Measurements from ENCODE around the gene CCDC171. TPM values are rescaled to one million over a fixed set of nuclear protein-coding genes. Genes with fewer than 3 reads are reported as not detected.

The CCDC171 gene
- total RNA-seq, 1 experiment from 2014 or later = 1.6 TPM

DNA sequence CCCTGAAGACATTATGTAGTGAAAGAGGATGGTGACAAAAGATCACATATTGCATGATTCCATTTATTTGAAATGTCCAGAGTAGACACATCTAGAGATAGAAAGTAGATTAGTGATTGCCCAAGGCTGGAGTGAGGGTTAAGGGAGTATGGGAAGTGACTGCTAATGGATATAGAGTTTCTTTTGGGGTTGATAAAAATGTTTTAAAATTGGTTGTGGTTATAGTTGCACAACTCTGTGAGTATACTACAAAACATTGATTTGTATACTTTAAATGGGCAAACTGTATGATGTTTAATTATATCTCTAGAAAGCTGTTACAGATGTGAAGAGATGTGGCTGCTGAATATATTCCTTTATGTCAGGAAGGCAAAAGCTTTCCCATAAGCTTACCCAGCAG, 202.8 kb downstream of the CCDC171 start:
- Histone ChIP-seq H3K27me3 (replicated peaks; ENCODE audit: control insufficient read depth, insufficient read depth, low read length) (no peaks in the 10 kb centered on the region), H3K9me3 (no peaks in the 10 kb centered on the region), H3K36me3 (ENCODE audit: control insufficient read depth, insufficient read depth, low read length) (no peaks in the 10 kb centered on the region), H3K4me3 (ENCODE audit: low read depth, low read length) (no peak overlapping the region), H3K4me1 (no peaks in the 10 kb centered on the region)
- ChIA-PET POLR2A (no interaction called here), CTCF (no interaction called here)
- no TSS peak for BruUV-seq (replicated peaks)
- Mint-ChIP-seq H3K4me1 (ENCODE audit: low read depth, unreplicated experiment) (no peaks in the 10 kb centered on the region), H3K4me3 (ENCODE audit: unreplicated experiment) (no peak overlapping the region), H3K27ac (ENCODE audit: unreplicated experiment) (no peak overlapping the region), H3K9me3 (ENCODE audit: unreplicated experiment) (no peaks in the 10 kb centered on the region), H3K27me3 (ENCODE audit: insufficient read depth, unreplicated experiment) (no peaks in the 10 kb centered on the region), H3K36me3 (ENCODE audit: insufficient read depth, unreplicated experiment) (no peaks in the 10 kb centered on the region)
- intact Hi-C loops (cut with micrococcal nuclease; ENCODE audit: unreplicated experiment) = no loop called here
- TF ChIP-seq, protein P1, sequence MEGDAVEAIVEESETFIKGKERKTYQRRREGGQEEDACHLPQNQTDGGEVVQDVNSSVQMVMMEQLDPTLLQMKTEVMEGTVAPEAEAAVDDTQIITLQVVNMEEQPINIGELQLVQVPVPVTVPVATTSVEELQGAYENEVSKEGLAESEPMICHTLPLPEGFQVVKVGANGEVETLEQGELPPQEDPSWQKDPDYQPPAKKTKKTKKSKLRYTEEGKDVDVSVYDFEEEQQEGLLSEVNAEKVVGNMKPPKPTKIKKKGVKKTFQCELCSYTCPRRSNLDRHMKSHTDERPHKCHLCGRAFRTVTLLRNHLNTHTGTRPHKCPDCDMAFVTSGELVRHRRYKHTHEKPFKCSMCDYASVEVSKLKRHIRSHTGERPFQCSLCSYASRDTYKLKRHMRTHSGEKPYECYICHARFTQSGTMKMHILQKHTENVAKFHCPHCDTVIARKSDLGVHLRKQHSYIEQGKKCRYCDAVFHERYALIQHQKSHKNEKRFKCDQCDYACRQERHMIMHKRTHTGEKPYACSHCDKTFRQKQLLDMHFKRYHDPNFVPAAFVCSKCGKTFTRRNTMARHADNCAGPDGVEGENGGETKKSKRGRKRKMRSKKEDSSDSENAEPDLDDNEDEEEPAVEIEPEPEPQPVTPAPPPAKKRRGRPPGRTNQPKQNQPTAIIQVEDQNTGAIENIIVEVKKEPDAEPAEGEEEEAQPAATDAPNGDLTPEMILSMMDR (IDR thresholded peaks at IDR 0.05; ENCODE audit: insufficient read depth in 1 of 2, low read depth in 1 of 2, low read length in 1 of 2, severe bottlenecking in 1 of 2, unreplicated experiment in 1 of 2) = no peak
- no peak for DNase-seq

DNA sequence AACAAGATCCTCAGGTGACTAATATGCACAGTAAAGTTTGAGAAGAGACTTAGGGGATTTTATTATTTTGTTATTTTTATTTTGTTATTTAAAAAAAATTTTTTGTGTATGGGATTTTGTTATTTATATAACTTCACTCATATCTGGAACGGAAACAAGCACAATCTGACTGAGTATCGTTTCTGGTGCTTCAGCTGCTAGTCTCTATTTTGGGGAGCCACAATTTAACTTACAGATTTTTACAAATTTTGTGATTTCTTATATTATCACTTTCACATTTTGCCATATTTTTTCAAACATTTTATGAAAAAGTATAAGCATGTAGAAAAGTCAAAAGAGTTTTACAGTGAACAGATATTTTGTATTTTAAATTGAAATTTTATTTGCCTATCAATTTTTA, 208.7 kb downstream of the CCDC171 start:
- Histone ChIP-seq H3K36me3 (ENCODE audit: control insufficient read depth, insufficient read depth, low read length) (no peaks in the 10 kb centered on the region), H3K9me3 (no peaks in the 10 kb centered on the region), H3K4me3 (ENCODE audit: low read depth, low read length) (no peak overlapping the region), H3K27me3 (replicated peaks; ENCODE audit: control insufficient read depth, insufficient read depth, low read length) (no peaks in the 10 kb centered on the region), H3K4me1 (no peaks in the 10 kb centered on the region)
- Mint-ChIP-seq H3K27ac (ENCODE audit: unreplicated experiment) (no peak overlapping the region), H3K27me3 (ENCODE audit: insufficient read depth, unreplicated experiment) (no peaks in the 10 kb centered on the region), H3K4me1 (ENCODE audit: low read depth, unreplicated experiment) (no peaks in the 10 kb centered on the region), H3K9me3 (ENCODE audit: unreplicated experiment) (no peaks in the 10 kb centered on the region), H3K4me3 (ENCODE audit: unreplicated experiment) (no peak overlapping the region), H3K36me3 (ENCODE audit: insufficient read depth, unreplicated experiment) (no peaks in the 10 kb centered on the region)
- CTCF ChIA-PET = no interaction called here
- POLR2A ChIA-PET = no interaction called here
- intact Hi-C loops (cut with micrococcal nuclease; ENCODE audit: unreplicated experiment) = no loop called here
- BruUV-seq (replicated peaks) = no TSS peak
- no peak for DNase-seq
- TF ChIP-seq, protein P1 (IDR thresholded peaks at IDR 0.05; ENCODE audit: insufficient read depth in 1 of 2, low read depth in 1 of 2, low read length in 1 of 2, severe bottlenecking in 1 of 2, unreplicated experiment in 1 of 2) = no peak

DNA sequence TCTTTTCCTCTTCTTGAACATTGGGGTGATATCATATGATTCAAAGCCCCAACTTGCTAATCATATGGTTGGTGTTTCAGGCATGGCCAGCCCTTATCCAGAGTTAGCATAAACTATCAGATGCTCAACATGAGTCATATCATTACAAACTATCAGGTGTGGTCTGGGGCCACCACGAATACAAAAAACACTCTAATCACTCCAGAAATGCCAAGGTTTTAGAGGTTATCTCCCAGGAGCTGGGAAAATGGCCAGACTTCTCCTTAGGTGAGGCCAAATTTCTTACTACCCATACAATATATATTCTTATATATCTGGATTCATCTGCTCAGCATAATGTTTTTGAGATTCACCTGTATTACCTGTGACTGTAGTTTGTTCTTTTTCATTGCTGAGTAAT, 210.5 kb downstream of the CCDC171 start:
- H3K27me3 ChIP-seq (replicated peaks; ENCODE audit: control insufficient read depth, insufficient read depth, low read length) = no peaks in the 10 kb centered on the region
- POLR2A ChIA-PET = no interaction called here
- CTCF ChIA-PET = no interaction called here

More for the DNA sequence above, 210.5 kb downstream of the CCDC171 start:
- H3K9me3 Mint-ChIP-seq (ENCODE audit: unreplicated experiment) = no peaks in the 10 kb centered on the region
- DNase-seq = no peak
- no peaks in the 10 kb centered on the region for H3K36me3 ChIP-seq (ENCODE audit: control insufficient read depth, insufficient read depth, low read length)
- H3K27ac Mint-ChIP-seq (ENCODE audit: unreplicated experiment) = no peak overlapping the region
- H3K4me3 ChIP-seq (ENCODE audit: low read depth, low read length) = no peak overlapping the region
- no peak overlapping the region for H3K4me3 Mint-ChIP-seq (ENCODE audit: unreplicated experiment)
- TF ChIP-seq, protein P1 (IDR thresholded peaks at IDR 0.05; ENCODE audit: insufficient read depth in 1 of 2, low read depth in 1 of 2, low read length in 1 of 2, severe bottlenecking in 1 of 2, unreplicated experiment in 1 of 2) = no peak
- H3K9me3 ChIP-seq = no peaks in the 10 kb centered on the region
- H3K36me3 Mint-ChIP-seq (ENCODE audit: insufficient read depth, unreplicated experiment) = no peaks in the 10 kb centered on the region
- BruUV-seq (replicated peaks) = no TSS peak
- H3K4me1 Mint-ChIP-seq (ENCODE audit: low read depth, unreplicated experiment) = no peaks in the 10 kb centered on the region
- H3K27me3 Mint-ChIP-seq (ENCODE audit: insufficient read depth, unreplicated experiment) = no peaks in the 10 kb centered on the region
- intact Hi-C loops (cut with micrococcal nuclease; ENCODE audit: unreplicated experiment) = no loop called here
- no peaks in the 10 kb centered on the region for H3K4me1 ChIP-seq
